HG02938 (cell line): ENCODE data around the gene ENDOG.
"Not testable (repeated sequence)": the region's sequence is repeated elsewhere in the genome, so short reads cannot be mapped to it uniquely, and the experiment has no call there.

ENCODE experiments used
- ATAC-seq: cut with Tn5 transposase; IDR thresholded peaks from one replicate; pipeline ENCODE4 v1.9.1; 2021; ENCODE audit warnings: mild to moderate bottlenecking, moderate library complexity; ENCODE audit not compliant: unreplicated experiment

The ENDOG gene

DNA sequence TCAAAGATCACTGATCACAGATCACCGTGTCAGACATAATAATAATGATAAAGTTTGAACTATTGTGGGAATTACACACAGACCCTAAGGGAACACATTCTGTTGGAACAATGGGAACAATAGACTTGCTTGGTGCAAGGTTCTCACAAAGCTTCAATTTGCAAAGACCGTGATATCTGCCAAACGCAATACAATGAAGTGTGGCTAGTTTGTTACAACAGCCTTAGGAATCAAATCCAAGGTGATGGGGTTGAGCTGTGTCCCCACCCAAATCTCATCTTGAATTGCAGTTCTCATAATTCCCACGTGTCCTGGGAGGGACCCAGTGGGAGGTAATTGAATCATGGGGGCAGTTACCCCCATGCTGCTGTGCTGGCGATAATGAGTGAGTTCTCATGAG is 42.6 kb downstream of the ENDOG start:
- no peak for ATAC-seq

DNA sequence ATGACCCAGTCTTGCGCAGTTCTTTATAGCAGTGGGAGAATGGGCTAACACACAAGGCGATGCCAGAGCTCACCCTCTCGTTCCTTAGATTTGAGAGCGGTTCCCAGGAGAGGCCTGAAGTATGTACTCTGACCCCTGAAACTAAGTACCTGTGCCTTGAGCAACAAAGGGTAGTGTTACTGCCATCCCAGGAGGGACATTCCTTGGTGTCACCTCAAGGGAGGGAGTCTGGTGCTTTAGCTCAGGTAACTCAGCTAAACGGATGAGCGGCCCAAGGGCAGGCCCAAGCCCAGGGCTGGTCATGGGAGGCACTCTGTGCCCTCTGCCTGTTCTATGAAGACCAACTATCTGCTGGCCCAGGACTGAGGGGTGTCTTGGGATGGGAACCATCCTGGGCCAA is 43.2 kb downstream of the ENDOG start:
- ATAC-seq = no peak

DNA sequence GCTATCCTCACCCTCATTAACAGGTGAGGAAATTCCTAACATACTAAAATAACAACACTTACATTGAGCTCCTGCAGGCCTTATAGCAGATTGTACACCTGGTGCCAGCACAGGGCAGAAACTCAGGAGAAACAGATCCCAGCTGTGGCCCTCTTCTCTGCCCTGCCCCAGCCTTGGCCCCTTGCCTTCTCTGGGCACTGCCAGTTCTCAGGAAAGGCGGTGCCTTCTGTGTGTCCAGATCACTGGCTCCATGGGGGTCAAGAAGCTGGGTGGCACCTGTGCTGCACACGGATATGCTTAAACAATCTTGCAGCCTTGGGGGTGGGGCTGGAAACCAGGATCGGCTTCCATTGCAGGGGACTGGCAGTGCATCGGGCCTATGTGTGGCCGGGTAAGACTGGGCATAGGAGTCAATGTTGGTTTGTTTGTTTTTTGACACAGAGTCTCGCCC is 44.1 kb downstream of the ENDOG start:
- no peak for ATAC-seq

DNA sequence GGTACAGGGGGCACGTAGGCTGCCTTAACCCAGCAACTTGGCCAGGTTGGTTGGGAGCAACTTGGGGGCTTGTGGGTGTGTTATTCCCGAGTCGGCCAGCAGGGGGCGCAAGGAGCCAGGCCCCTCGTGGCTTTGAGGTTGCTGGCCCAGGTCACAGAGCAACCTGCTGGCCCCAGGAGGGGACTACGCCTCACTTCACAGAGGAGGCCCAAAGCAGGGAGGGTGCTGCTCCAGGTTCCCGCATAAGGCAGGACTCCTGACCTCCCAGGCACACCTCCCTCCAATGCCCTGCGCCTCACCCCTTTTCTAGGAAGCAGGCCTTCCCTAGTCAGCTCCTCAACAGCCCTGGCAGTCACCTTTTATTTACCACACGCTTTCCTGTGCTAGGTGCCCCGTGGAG is 45.3 kb downstream of the ENDOG start:
- no peak for ATAC-seq

DNA sequence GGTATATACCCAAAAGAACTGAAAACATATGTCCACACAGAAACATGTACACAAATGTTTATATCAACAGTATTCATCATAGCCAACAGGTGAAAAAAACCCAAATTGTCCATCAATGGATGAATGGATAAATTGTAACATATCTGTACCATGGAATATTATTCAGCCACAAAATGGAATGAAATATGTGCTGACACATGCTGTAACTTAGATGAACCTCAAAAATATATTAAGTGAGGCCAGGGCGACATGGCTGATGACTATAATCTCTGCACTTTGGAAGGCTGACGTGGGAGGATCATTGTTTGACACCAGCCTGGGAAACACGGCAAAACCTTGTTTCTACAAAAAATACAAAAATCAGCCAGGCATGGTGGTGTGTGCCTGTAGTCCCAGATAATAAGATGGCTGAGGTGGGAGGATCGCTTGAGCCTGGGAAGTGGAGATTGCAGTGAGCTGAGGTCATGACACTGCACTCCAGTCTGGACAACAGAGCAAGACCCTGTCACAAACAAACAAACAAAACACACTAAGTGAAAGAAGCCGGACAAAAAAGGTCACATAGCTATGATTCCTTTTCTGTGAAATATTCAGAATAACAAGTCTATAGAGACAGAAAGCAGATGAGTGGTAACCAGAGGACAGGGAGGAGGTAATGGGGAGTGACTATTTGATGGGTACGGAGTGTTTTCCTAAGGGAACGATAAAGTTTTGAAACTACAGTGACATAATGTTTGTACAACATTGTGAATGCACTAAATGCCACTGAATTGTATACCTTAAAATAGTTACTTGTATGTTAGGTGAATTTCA is 52.0 kb downstream of the ENDOG start:
- no peak for ATAC-seq

DNA sequence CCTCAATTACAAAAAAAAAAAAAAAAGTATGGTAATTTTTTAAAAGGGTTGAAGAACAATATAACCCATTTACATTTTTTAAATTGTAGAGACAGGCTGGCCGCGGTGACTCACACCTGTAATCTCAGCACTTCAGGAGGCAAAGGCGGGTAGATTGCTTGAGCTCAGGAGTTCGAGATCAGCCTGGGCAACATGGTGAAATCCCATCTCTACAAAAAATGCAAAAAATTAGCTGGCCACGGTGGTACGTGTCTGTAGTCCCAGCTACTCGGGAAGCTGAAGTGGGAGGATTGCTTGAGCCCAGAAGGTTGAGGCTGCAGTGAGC is 52.6 kb downstream of the ENDOG start:
- not testable (repeated sequence) for ATAC-seq
